Measurements from ENCODE around the gene HSBP1.

DNA sequence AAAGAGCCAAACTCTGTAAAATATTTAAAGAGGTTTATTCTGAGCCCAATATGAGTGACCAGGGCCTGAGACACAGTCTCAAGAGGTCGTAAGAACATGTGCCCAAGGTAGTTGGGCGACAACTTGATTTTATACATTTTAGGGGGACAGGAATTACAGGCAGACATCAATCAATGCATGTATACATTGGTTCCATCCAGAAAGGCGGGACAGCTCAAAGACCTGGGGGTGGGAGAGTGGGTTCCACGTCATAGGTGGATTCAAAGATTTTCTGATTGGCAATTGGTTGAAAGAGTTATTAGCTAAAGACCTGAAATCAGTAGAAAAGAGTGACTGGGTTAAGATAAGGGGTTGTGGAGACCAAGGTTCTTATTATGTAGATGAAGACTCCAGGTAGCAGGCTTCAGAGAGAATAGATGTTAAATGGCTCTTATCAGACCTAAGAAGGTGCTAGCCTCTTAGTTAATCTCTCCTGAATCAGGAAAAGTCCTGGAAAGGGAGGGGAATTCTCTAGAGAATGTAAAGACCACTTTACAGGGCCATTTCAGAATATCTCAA lies 32.4 kb downstream of the HSBP1 start:
- TF ChIP-seq, protein P1, sequence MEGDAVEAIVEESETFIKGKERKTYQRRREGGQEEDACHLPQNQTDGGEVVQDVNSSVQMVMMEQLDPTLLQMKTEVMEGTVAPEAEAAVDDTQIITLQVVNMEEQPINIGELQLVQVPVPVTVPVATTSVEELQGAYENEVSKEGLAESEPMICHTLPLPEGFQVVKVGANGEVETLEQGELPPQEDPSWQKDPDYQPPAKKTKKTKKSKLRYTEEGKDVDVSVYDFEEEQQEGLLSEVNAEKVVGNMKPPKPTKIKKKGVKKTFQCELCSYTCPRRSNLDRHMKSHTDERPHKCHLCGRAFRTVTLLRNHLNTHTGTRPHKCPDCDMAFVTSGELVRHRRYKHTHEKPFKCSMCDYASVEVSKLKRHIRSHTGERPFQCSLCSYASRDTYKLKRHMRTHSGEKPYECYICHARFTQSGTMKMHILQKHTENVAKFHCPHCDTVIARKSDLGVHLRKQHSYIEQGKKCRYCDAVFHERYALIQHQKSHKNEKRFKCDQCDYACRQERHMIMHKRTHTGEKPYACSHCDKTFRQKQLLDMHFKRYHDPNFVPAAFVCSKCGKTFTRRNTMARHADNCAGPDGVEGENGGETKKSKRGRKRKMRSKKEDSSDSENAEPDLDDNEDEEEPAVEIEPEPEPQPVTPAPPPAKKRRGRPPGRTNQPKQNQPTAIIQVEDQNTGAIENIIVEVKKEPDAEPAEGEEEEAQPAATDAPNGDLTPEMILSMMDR (IDR thresholded peaks at IDR 0.05), result no peak
- no peak for TF ChIP-seq POLR2A (IDR thresholded peaks at IDR 0.05)

Data from lower leg skin (tissue), 3 donors.